Fibroblast of the aortic adventitia (primary cell): ENCODE data around the gene GALR3. TPM values are rescaled to one million over a fixed set of nuclear protein-coding genes. Genes with fewer than 3 reads are reported as not detected.
A peak's percentile ranks its signal among the peaks of the same experiment; 100 is the strongest.

Source experiments
- DNase-seq: peaks from one replicate; pipeline ENCODE4 v3.0.0-alpha.2; 2010; ENCODE audit warnings: low read depth
- H3K4me3 ChIP-seq: 2 replicates; pipeline ENCODE4 v1.5.1; 2011; ENCODE audit warnings: low read depth, mild to moderate bottlenecking, control low read depth, low read length, moderate library complexity
- CTCF ChIP-seq: IDR thresholded peaks from 2 replicates; pipeline ENCODE4 v1.5.1; 2011; ENCODE audit warnings: mild to moderate bottlenecking, low read length, control low read depth, inconsistent platforms; ENCODE audit not compliant: insufficient read depth
- small RNA-seq: library from RNA; depleted of rRNA; stranded (forward); fragments of <200 nt; gene quantifications from one replicate; pipeline ENCODE3, GENCODE V24; 2012
- total RNA-seq: library from RNA; depleted of rRNA; stranded (reverse); fragments of >200 nt; gene quantifications from 2 replicates; pipeline ENCODE4 v1.2.3, GENCODE V29; 2012; ENCODE audit warnings: low replicate concordance

GALR3 gene
- total RNA-seq, 1 donor: not detected

GRCh38 chr22:37865510-37865909, 42.3 kb downstream of the GALR3 start:
- no peak for DNase-seq
- no peak overlapping the region for H3K4me3 ChIP-seq
- no peak for TF ChIP-seq CTCF

- no peak overlapping the region for H3K4me3 ChIP-seq
- no peak for DNase-seq
- no peak for TF ChIP-seq CTCF
Measured at GRCh38 chr22:37870273-37870672, 47.1 kb downstream of the GALR3 start.

Small RNA genes within 50 kb of the gene (small RNA-seq; reads per million reads assigned to genes)
- gene MIR659: 0.76 reads per million, percentile 17 among the genes with 10 or more reads in this experiment

Other genes starting within 250 kb of the GALR3 start
- gene LGALS2, start 243.3 kb upstream of the GALR3 start, total RNA-seq: not detected in 2 replicates
- gene GGA1, start 214.5 kb upstream of the GALR3 start, total RNA-seq: 12.0 and 35.0 TPM in 2 replicates
- 1.8 and 4.6 TPM in 2 replicates for gene SH3BP1, start 183.7 kb upstream of the GALR3 start, total RNA-seq
- gene PDXP, start 164.7 kb upstream of the GALR3 start, total RNA-seq: 3.4 and 7.4 TPM in 2 replicates
- 3,846 and 5,734 TPM in 2 replicates for gene LGALS1, start 147.7 kb upstream of the GALR3 start, total RNA-seq
- 12.7 and 14.0 TPM in 2 replicates for gene NOL12, start 137.0 kb upstream of the GALR3 start, total RNA-seq
- gene TRIOBP, start 126.3 kb upstream of the GALR3 start, total RNA-seq: 150 and 151 TPM in 2 replicates
- gene GCAT, start 15.4 kb upstream of the GALR3 start, total RNA-seq: 13.1 and 16.2 TPM in 2 replicates
- 19.0 and 38.6 TPM in 2 replicates for gene ANKRD54, start 21.0 kb downstream of the GALR3 start, total RNA-seq
- gene EIF3L, start 26.0 kb downstream of the GALR3 start, total RNA-seq: 181 and 457 TPM in 2 replicates
- gene MICALL1, start 82.9 kb downstream of the GALR3 start, total RNA-seq: 13.2 and 24.7 TPM in 2 replicates
- gene C22orf23, start 130.2 kb downstream of the GALR3 start, total RNA-seq: 0.54 TPM in 1 of 2 replicates, not detected in the other
- 18.3 and 112 TPM in 2 replicates for gene POLR2F, start 130.3 kb downstream of the GALR3 start, total RNA-seq
- gene SOX10, start 161.2 kb downstream of the GALR3 start, total RNA-seq: not detected in 2 replicates
- 6.5 and 14.5 TPM in 2 replicates for gene PICK1, start 234.0 kb downstream of the GALR3 start, total RNA-seq